Activated CD8-positive, alpha-beta memory T cell treated with anti-CD3 and anti-CD28 coated beads for 24 hours (primary cell): ENCODE results near the gene RABEP2.
"Not testable (repeated sequence)": the region's sequence is repeated elsewhere in the genome, so short reads cannot be mapped to it uniquely, and the experiment has no call there.

Experiments
- DNase-seq: peaks from one replicate; pipeline ENCODE4 v3.0.0-alpha.2; 2020

Gene RABEP2, protein sequence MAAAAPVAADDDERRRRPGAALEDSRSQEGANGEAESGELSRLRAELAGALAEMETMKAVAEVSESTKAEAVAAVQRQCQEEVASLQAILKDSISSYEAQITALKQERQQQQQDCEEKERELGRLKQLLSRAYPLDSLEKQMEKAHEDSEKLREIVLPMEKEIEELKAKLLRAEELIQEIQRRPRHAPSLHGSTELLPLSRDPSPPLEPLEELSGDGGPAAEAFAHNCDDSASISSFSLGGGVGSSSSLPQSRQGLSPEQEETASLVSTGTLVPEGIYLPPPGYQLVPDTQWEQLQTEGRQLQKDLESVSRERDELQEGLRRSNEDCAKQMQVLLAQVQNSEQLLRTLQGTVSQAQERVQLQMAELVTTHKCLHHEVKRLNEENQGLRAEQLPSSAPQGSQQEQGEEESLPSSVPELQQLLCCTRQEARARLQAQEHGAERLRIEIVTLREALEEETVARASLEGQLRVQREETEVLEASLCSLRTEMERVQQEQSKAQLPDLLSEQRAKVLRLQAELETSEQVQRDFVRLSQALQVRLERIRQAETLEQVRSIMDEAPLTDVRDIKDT

GRCh38 chr16:28924762-28925385 is at the start of gene RABEP2:
RABEP2 (minus strand) TSS chr16:28925238; CDS start chr16:28925163, 75 bp downstream.
- peak; percentile 100 for DNase-seq

- DNase-seq: peak; percentile 95
Measured at GRCh38 chr16:28974437-28975157, 49.6 kb upstream of the RABEP2 start, which contains the start of gene SPNS1. SPNS1 (plus strand) TSS chr16:28974778; CDS start chr16:28975152, 374 bp downstream.

- peak; percentile 74 for DNase-seq
Measured at GRCh38 chr16:28974007-28974436, 49.0 kb upstream of the RABEP2 start.

DNA sequence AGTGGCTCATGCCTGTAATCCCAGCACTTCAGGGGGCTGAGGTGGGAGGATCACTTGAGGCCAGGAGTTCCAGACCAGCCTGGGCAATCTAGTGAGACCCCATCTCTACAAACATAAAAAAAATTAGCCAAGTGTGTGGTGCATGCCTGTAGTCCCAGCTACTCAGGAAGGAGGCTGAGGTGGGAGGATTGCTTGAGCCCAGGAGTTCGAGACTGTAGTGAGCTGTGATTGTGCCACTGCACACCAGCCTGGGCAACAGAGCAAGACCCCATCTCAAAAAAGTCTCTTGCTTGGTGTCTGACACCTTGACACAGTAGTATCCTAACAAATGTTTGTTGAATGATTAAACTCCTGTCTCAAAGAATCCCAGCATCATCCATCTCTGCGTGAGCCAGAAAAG is 44.7 kb upstream of the RABEP2 start:
- DNase-seq: not testable (repeated sequence)

DNA sequence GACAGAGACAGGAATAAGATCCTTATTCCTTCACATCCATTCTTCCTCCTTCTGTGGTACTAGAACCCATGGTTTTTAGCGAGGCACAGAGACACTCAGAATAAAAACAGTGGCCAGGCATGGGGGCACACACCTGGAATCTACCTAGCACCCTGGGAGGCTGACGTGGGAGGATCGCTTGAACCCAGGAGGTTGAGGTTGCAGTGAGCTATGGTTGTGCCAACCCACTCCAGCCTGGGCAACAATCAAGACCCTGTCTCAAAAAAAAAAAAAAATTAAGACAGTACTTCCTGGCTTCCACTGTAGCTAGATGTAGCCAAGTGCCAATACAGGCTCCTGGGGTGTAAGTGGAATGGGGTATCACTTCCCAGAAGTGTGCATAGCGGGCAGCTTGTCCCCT is 42.1 kb upstream of the RABEP2 start:
- no peak for DNase-seq

DNA sequence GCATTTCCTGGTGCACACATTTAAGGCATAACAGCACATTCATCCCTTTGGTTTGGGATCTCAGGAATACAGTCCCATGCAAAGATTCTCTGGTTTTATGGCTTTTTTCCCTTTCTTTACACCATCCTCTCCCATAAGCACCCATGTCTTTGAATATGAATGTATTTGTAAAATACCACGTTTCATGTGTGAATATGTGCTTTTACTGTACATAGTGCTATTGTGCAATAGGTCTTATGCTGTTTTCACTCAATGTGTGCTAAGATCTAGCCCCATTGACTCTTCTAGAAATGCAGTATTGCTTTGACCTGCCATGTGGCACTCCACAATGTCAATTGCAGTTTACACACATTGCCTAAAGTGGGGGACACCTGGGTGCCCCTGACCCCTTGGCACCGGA is 39.5 kb upstream of the RABEP2 start:
- DNase-seq: no peak

- no peak for DNase-seq
Measured at GRCh38 chr16:28964072-28964471, 39.0 kb upstream of the RABEP2 start.

DNA sequence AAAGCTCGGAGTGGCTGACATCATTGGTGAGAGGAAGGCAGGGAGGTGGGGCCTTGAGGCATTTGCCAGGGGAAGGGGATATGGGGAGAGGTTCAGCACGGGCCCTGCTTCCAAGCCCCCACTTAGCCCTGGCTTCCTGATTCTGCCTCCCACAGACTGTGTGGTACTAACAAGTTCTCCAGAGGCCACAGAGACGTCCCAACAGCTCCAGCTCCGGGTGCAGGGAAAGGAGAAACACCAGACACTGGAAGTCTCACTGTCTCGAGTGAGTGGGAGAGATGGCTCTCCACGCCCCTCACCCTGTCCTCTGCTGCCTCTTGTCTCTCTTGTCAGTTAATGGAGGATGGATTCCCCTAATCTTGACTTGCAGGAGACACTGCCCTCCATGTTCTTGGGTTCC is 33.8 kb upstream of the RABEP2 start:
- no peak for DNase-seq

- no peak for DNase-seq
Measured at GRCh38 chr16:28958216-28958615, 33.2 kb upstream of the RABEP2 start.

DNA sequence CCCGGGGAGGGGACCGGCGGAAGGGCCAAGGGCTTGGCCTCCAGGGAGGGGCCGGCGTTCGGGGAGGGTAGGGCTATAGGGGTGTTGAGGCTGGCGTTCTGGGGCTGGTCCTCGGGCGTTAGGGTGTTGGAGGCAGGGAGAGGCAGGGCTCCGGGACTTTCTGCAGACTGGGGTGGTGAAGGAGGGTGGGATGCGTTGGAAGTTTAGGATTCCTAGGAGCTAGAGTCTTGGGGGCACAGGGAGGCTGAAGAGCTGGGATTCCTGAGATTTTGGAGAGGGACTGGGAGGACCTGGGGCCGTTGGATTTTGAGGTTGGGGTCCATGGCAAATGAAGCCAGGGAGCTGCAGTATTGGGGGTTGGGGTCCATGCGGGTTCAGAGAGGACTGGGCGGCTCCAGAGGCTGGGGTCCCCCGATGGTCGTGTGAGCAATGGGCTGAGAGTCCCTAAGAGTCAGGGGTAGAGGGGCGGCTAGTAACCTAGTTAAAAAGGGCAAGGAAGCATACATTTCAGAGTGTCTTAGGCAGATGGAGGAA is 26.4 kb upstream of the RABEP2 start:
- DNase-seq: no peak

- peak; percentile 100 for DNase-seq
Measured at GRCh38 chr16:28950648-28951409, 25.8 kb upstream of the RABEP2 start, which contains the start of gene NFATC2IP. NFATC2IP (plus strand) TSS chr16:28950937; CDS start chr16:28951012, 75 bp downstream.

DNA sequence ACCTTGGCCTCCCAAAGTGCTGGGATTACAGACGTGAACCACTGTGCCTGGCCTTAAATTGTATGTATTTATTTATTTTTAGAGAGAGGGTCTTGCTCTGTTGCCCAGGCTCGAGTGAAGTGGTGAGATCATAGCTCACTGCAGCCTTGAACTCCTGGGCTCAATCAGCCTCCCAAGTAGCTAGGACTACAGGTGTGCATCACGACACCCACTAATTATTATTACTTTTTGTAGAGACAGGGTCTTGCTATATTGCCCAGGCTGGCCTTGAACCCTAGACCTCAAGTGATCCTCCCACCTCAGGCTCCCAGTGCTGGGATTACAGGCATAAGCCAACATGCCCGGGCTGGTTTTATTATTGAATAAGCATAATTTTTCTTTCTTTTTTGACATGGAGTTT is 21.6 kb upstream of the RABEP2 start:
- DNase-seq: no peak

- no peak for DNase-seq
Measured at GRCh38 chr16:28943281-28943680, 18.2 kb upstream of the RABEP2 start.

DNA sequence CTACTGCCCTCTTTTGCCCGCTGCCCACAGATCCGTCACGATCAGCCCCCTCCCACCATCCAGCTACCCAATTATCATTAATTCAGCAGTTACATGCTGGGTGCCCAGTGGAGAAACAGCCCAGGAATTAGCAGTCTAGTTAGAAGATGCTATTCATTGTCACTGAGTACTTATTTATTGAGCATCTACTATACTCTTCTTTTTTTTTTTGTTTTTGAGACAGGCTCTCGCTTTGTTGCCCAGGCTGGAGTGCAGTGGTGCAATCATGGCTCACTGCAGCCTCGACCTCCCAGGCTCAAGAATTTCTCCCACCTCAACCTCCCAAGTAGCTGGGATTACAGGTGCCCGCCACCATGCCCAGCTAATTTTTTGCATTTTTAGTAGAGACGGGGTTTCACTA is 14.8 kb upstream of the RABEP2 start:
- DNase-seq: not testable (repeated sequence)

GRCh38 chr16:28938721-28939120 is 13.7 kb upstream of the RABEP2 start:
- no peak for DNase-seq

DNA sequence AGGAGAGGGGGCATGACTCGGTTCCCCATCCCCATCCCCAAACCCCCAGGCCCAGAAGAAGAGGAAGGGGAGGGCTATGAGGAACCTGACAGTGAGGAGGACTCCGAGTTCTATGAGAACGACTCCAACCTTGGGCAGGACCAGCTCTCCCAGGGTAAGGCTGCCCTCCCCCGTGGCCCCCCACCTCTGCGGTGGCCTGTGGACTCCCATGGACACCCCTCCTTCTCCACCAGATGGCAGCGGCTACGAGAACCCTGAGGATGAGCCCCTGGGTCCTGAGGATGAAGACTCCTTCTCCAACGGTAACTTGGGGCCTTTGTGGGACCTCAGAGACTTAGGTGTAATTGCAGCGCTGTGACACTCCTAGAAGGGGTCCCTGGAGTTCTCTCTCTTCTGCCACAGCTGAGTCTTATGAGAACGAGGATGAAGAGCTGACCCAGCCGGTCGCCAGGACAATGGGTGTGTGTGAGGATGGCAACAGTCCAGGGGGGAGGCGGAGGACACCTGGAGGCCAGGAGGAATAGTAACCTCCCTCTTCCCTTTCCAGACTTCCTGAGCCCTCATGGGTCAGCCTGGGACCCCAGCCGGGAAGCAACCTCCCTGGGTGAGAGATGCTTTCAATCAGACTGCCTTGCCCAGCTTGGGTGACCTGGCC is 12.3 kb upstream of the RABEP2 start:
- no peak for DNase-seq

- DNase-seq: no peak
Measured at GRCh38 chr16:28936784-28937155, 11.7 kb upstream of the RABEP2 start.

- DNase-seq: peak; percentile 93
Measured at GRCh38 chr16:28935924-28936783, 11.1 kb upstream of the RABEP2 start.

- DNase-seq: no peak
Measured at GRCh38 chr16:28935346-28935745, 10.3 kb upstream of the RABEP2 start.

- DNase-seq: no peak
Measured at GRCh38 chr16:28933171-28933570, 8.1 kb upstream of the RABEP2 start.
